GM19467 (cell line): ENCODE data around the gene ZBTB7A.

ENCODE experiments used
- ATAC-seq: cut with Tn5 transposase; IDR thresholded peaks from one replicate; pipeline ENCODE4 v1.9.1; 2021; ENCODE audit warnings: mild to moderate bottlenecking, moderate library complexity; ENCODE audit not compliant: unreplicated experiment

The ZBTB7A gene

GRCh38 chr19:4066682-4067395 lies at the start of gene ZBTB7A:
Gene ZBTB7A, minus strand, starts transcription at chr19:4066899. Its CDS starts 11,667 bp downstream, at chr19:4055232.
- no peak for ATAC-seq

GRCh38 chr19:4115818-4116385 lies 49.2 kb upstream of the ZBTB7A start:
- ATAC-seq = peak; percentile 23

- peak; percentile 75 for ATAC-seq
Measured at GRCh38 chr19:4115050-4115817, 48.5 kb upstream of the ZBTB7A start.

- no peak for ATAC-seq
Measured at GRCh38 chr19:4114181-4114580, 47.5 kb upstream of the ZBTB7A start.

- ATAC-seq = no peak
Measured at GRCh38 chr19:4113398-4114088, 46.8 kb upstream of the ZBTB7A start.

GRCh38 chr19:4112367-4112766 lies 45.7 kb upstream of the ZBTB7A start:
- ATAC-seq = no peak

GRCh38 chr19:4109626-4109945 lies 42.9 kb upstream of the ZBTB7A start:
- ATAC-seq = no peak

GRCh38 chr19:4108767-4109625 lies 42.3 kb upstream of the ZBTB7A start:
- peak; percentile 52 for ATAC-seq

GRCh38 chr19:4103080-4103433 lies 36.4 kb upstream of the ZBTB7A start:
- ATAC-seq = no peak

GRCh38 chr19:4102339-4103079 lies 35.8 kb upstream of the ZBTB7A start:
- ATAC-seq = no peak

GRCh38 chr19:4101496-4101770 lies 34.7 kb upstream of the ZBTB7A start:
- no peak for ATAC-seq

GRCh38 chr19:4100647-4101495 lies 34.2 kb upstream of the ZBTB7A start:
- no peak for ATAC-seq

- no peak for ATAC-seq
Measured at GRCh38 chr19:4099041-4099764, 32.5 kb upstream of the ZBTB7A start.

- no peak for ATAC-seq
Measured at GRCh38 chr19:4098493-4098892, 31.8 kb upstream of the ZBTB7A start.

GRCh38 chr19:4097501-4097900 lies 30.8 kb upstream of the ZBTB7A start:
- no peak for ATAC-seq

- no peak for ATAC-seq
Measured at GRCh38 chr19:4096049-4096892, 29.6 kb upstream of the ZBTB7A start.

GRCh38 chr19:4095488-4095844 lies 28.8 kb upstream of the ZBTB7A start:
- no peak for ATAC-seq
